H9 (cell line): ENCODE results near the gene ITGB2. TPM values are rescaled to one million over a fixed set of nuclear protein-coding genes. Genes with fewer than 3 reads are reported as not detected.

ENCODE experiments used
- DNase-seq: peaks from one replicate; pipeline ENCODE4 v3.0.0-alpha.2; 2017
- H2AFZ ChIP-seq: one replicate; pipeline ENCODE4 v1.6.1; 2013; ENCODE audit warnings: mild to moderate bottlenecking, low read length, control low read depth, moderate library complexity
- H2AK5ac ChIP-seq: 2 replicates; pipeline ENCODE4 v1.6.1; 2013; ENCODE audit warnings: low read length, control low read depth, mixed read lengths; ENCODE audit not compliant: insufficient read length
- H2BK120ac ChIP-seq: one replicate; pipeline ENCODE4 v1.6.1; 2013; ENCODE audit warnings: low read depth, mild to moderate bottlenecking, low read length, control low read depth, inconsistent platforms; ENCODE audit not compliant: poor library complexity, severe bottlenecking
- H2BK12ac ChIP-seq: 2 replicates; pipeline ENCODE4 v1.6.1; 2013; ENCODE audit warnings: low read length, control low read depth, mixed read lengths, low read depth; ENCODE audit not compliant: insufficient read length
- H2BK15ac ChIP-seq: 2 replicates; pipeline ENCODE4 v1.6.1; 2013; ENCODE audit warnings: low read depth, low read length, control low read depth
- H2BK20ac ChIP-seq: one replicate; pipeline ENCODE4 v1.6.1; 2013; ENCODE audit warnings: low read depth, mild to moderate bottlenecking, low read length, control low read depth, inconsistent platforms; ENCODE audit not compliant: poor library complexity, severe bottlenecking
- H2BK5ac ChIP-seq: 2 replicates; pipeline ENCODE4 v1.6.1; 2013; ENCODE audit warnings: low read length, control low read depth, mixed read lengths; ENCODE audit not compliant: insufficient read length
- H3K14ac ChIP-seq: 2 replicates; pipeline ENCODE4 v1.6.1; 2013; ENCODE audit warnings: low read length, control low read depth; ENCODE audit not compliant: insufficient read depth
- H3K18ac ChIP-seq: 2 replicates; pipeline ENCODE4 v1.6.1; 2013; ENCODE audit warnings: low read depth, mild to moderate bottlenecking, mixed read lengths, low read length, control low read depth; ENCODE audit not compliant: insufficient read length
- H3K23ac ChIP-seq: 2 replicates; pipeline ENCODE4 v1.6.1; 2013; ENCODE audit warnings: low read length, control low read depth, mixed read lengths, low read depth; ENCODE audit not compliant: insufficient read length
- H3K23me2 ChIP-seq: 2 replicates; pipeline ENCODE4 v1.6.1; 2013; ENCODE audit warnings: low read depth, mild to moderate bottlenecking, mixed read lengths, low read length, control low read depth; ENCODE audit not compliant: insufficient read length, poor library complexity, severe bottlenecking
- H3K27ac ChIP-seq: 2 replicates; pipeline ENCODE4 v1.5.1; 2013; ENCODE audit warnings: low read length, control low read depth, mixed read lengths, low read depth; ENCODE audit not compliant: insufficient read length
- H3K27me3 ChIP-seq: 2 replicates; pipeline ENCODE4 v1.6.1; 2013; ENCODE audit warnings: low read length, control low read depth, inconsistent platforms; ENCODE audit not compliant: insufficient read depth
- H3K4ac ChIP-seq: 2 replicates; pipeline ENCODE4 v1.6.1; 2013; ENCODE audit warnings: low read depth, mild to moderate bottlenecking, control low read depth, inconsistent platforms, low read length, moderate library complexity
- H3K4me1 ChIP-seq: 2 replicates; pipeline ENCODE4 v1.6.1; 2013; ENCODE audit warnings: low read length, control low read depth, inconsistent platforms; ENCODE audit not compliant: insufficient read depth
- H3K4me2 ChIP-seq: 2 replicates; pipeline ENCODE4 v1.6.1; 2013; ENCODE audit warnings: low read length, control low read depth, mixed read lengths; ENCODE audit not compliant: insufficient read length, insufficient read depth
- H3K56ac ChIP-seq: 2 replicates; pipeline ENCODE4 v1.6.1; 2013; ENCODE audit warnings: low read depth, mild to moderate bottlenecking, mixed read lengths, low read length, control low read depth; ENCODE audit not compliant: insufficient read length
- H3K79me1 ChIP-seq: 2 replicates; pipeline ENCODE4 v1.6.1; 2013; ENCODE audit warnings: low read depth, mild to moderate bottlenecking, moderate library complexity, low read length, control low read depth, inconsistent platforms; ENCODE audit not compliant: insufficient read depth, poor library complexity, severe bottlenecking
- H3K79me2 ChIP-seq: 2 replicates; pipeline ENCODE4 v1.6.1; 2013; ENCODE audit warnings: low read length, control low read depth, inconsistent platforms; ENCODE audit not compliant: insufficient read depth
- H3K9ac ChIP-seq: 2 replicates; pipeline ENCODE4 v1.6.1; 2013; ENCODE audit warnings: low read length, control low read depth, mixed read lengths; ENCODE audit not compliant: insufficient read length; ENCODE audit errors: extremely low read depth
- H3K9me3 ChIP-seq: one replicate; pipeline ENCODE4 v1.6.1; 2013; ENCODE audit warnings: low read depth, low read length, inconsistent platforms; ENCODE audit not compliant: control insufficient read depth
- H3T11ph ChIP-seq: one replicate; pipeline ENCODE4 v1.6.1; 2013; ENCODE audit warnings: mild to moderate bottlenecking, low read length, control low read depth, inconsistent platforms
- H4K20me1 ChIP-seq: one replicate; pipeline ENCODE4 v1.6.1; 2013; ENCODE audit not compliant: control insufficient read depth, insufficient read length, insufficient read depth
- H4K5ac ChIP-seq: 2 replicates; pipeline ENCODE4 v1.6.1; 2013; ENCODE audit warnings: low read depth, mild to moderate bottlenecking, mixed read lengths, low read length, control low read depth; ENCODE audit not compliant: insufficient read length
- H4K8ac ChIP-seq: replicated peaks from 2 replicates; pipeline ENCODE4 v1.6.1; 2013; ENCODE audit warnings: low read length, control low read depth, mixed read lengths, low read depth; ENCODE audit not compliant: insufficient read length
- H4K91ac ChIP-seq: 2 replicates; pipeline ENCODE4 v1.6.1; 2013; ENCODE audit warnings: low read depth, mild to moderate bottlenecking, moderate library complexity, mixed read lengths, low read length, control low read depth; ENCODE audit not compliant: insufficient read length
- H3K27ac Mint-ChIP-seq, 3 experiments: 2 replicates in 2 of 3; 3 replicates in 1 of 3; pipeline ENCODE4 v1.8.0; 2020 to 2021; ENCODE audit warnings: mixed read lengths in 3 of 3, mild to moderate bottlenecking in 1 of 3, moderate library complexity in 1 of 3
- H3K27me3 Mint-ChIP-seq: 2 replicates; pipeline ENCODE4 v1.8.0; 2021; ENCODE audit warnings: low read depth, mild to moderate bottlenecking, moderate library complexity, mixed read lengths
- H3K36me3 Mint-ChIP-seq, 3 experiments: 2 replicates in 2 of 3; 3 replicates in 1 of 3; pipeline ENCODE4 v1.8.0; 2020 to 2021; ENCODE audit warnings: low read depth in 3 of 3, mixed read lengths in 3 of 3; ENCODE audit not compliant: insufficient read depth in 1 of 3
- H3K4me1 Mint-ChIP-seq, 2 experiments: 2 replicates each; pipeline ENCODE4 v1.8.0; 2020; ENCODE audit warnings: mixed read lengths in 2 of 2
- H3K4me3 Mint-ChIP-seq, 2 experiments: 2 replicates in 1 of 2; 3 replicates in 1 of 2; pipeline ENCODE4 v1.8.0; 2020 to 2021; ENCODE audit warnings: mild to moderate bottlenecking in 2 of 2, mixed read lengths in 2 of 2, moderate library complexity in 1 of 2
- H3K9me3 Mint-ChIP-seq, 2 experiments: 2 replicates in 1 of 2; 3 replicates in 1 of 2; pipeline ENCODE4 v1.8.0; 2020; ENCODE audit warnings: mild to moderate bottlenecking in 2 of 2, mixed read lengths in 2 of 2, moderate library complexity in 1 of 2
- WGBS: extraction: QIAGEN DNeasy Blood & Tissue Kit; methylation state at CpG from one replicate; pipeline ENCODE4 v1.1.7; 2013; ENCODE audit warnings: missing lambda C conversion rate, low lambda C conversion rate, mixed read lengths; ENCODE audit not compliant: insufficient read length; ENCODE audit errors: extremely low coverage; 5-methylcytosine and 5-hydroxymethylcytosine counted together
- total RNA-seq: library from RNA; stranded (reverse); gene quantifications from 2 replicates; pipeline ENCODE4 v1.2.1, GENCODE V29; 2021
- TF ChIP-seq, protein P1 (sequence below): fragments of 200-600 bp; sonication (generic); conservative IDR thresholded peaks from 3 replicates; pipeline ENCODE4 v1.8.0; 2021; ENCODE audit warnings: antibody characterized with exemption, mild to moderate bottlenecking

The ITGB2 gene
- total RNA-seq, 1 experiment from 2014 or later = 1.1 TPM

DNA sequence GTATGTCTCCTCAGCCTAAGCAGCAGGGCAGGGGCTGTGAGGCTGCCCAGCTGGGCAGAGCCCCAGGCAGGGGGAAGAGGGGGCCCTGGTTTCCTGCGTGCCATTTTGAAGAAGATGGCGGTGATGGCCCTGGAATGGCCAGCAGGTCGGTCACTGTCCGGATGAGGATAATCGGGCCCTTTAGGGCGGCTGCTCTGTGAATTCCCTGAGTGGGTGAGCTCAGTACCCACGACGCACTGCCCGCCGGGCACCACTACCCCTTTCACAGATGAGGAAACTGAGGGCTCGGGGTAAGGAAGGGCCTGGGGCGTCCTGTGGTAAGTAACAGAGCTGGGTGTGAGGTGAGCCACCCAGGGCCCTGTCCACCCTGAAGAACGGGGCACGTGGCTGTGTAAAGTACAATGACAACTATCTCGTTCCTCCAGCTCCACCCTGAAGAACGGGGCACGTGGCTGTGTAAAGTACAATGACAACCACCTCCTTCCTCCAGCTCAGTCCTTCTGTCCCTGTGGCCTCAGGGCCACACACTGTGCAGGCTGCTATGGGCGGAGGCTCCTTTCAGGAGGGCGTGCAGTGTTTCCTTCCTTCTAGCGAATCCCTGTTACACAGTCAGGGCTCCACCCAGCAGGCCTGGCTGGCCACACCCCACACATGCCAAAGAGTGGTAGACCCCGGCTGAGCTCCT lies 23.2 kb downstream of the ITGB2 start:
- no peak overlapping the region for H4K5ac ChIP-seq
- no peak overlapping the region for H3K56ac ChIP-seq
- no peak overlapping the region for H2BK15ac ChIP-seq
- H2BK20ac ChIP-seq = no peak overlapping the region
- no peaks in the 10 kb centered on the region for H3K23me2 ChIP-seq
- H4K91ac ChIP-seq = no peak overlapping the region
- H3K23ac ChIP-seq = no peak overlapping the region
- no peaks in the 10 kb centered on the region; the same call in 1 of the 2 replicates for H3K4me1 ChIP-seq
- no peaks in the 10 kb centered on the region for H3K9me3 ChIP-seq
- peak; percentile 73 for DNase-seq
- H2BK120ac ChIP-seq = no peak overlapping the region
- H3T11ph ChIP-seq = no peak overlapping the region
- no peak overlapping the region for H3K4ac ChIP-seq
- H2AFZ ChIP-seq = no peak overlapping the region
- Mint-ChIP-seq H3K9me3 (no peaks in the 10 kb centered on the region; a peak in 2 of 5 replicates), H3K4me1 (peaks cover 10 to 13% of the 10 kb centered on the region in 2 experiments), H3K27ac (no peak overlapping the region), H3K27me3 (peaks cover 12% of the 10 kb centered on the region), H3K36me3 (no peaks in the 10 kb centered on the region), H3K4me3 (no peak overlapping the region)
- H3K4me2 ChIP-seq = no peak overlapping the region
- H4K20me1 ChIP-seq = peaks cover 4% of the 10 kb centered on the region
- no peak overlapping the region for H3K27ac ChIP-seq
- H3K79me1 ChIP-seq = no peaks in the 10 kb centered on the region
- H3K27me3 ChIP-seq = no peaks in the 10 kb centered on the region
- H3K79me2 ChIP-seq = no peaks in the 10 kb centered on the region
- H3K14ac ChIP-seq = no peak overlapping the region
- WGBS = no CpG with 5 or more reads among the region's 21 CpGs
- TF ChIP-seq, protein P1, sequence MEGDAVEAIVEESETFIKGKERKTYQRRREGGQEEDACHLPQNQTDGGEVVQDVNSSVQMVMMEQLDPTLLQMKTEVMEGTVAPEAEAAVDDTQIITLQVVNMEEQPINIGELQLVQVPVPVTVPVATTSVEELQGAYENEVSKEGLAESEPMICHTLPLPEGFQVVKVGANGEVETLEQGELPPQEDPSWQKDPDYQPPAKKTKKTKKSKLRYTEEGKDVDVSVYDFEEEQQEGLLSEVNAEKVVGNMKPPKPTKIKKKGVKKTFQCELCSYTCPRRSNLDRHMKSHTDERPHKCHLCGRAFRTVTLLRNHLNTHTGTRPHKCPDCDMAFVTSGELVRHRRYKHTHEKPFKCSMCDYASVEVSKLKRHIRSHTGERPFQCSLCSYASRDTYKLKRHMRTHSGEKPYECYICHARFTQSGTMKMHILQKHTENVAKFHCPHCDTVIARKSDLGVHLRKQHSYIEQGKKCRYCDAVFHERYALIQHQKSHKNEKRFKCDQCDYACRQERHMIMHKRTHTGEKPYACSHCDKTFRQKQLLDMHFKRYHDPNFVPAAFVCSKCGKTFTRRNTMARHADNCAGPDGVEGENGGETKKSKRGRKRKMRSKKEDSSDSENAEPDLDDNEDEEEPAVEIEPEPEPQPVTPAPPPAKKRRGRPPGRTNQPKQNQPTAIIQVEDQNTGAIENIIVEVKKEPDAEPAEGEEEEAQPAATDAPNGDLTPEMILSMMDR = no peak
- no peak overlapping the region for H2BK5ac ChIP-seq
- no peak overlapping the region for H4K8ac ChIP-seq
- H3K18ac ChIP-seq = no peak overlapping the region
- no peak overlapping the region for H2AK5ac ChIP-seq
- no peak overlapping the region for H2BK12ac ChIP-seq
- no peak overlapping the region for H3K9ac ChIP-seq
